Lung (tissue), 12 donors: ENCODE measurements around the gene FAM78A. TPM values are rescaled to one million over a fixed set of nuclear protein-coding genes. Genes with fewer than 3 reads are reported as not detected.

Experiments
- ATAC-seq: fragments of 200-7000 bp; cut with Tn5 transposase; one replicate; pipeline ENCODE4 v1.9.1; 2020; ENCODE audit warnings: moderate number of reproducible peaks; ENCODE audit not compliant: insufficient read depth, low FRiP score
- DNase-seq, 3 donors: peaks; one replicate each; pipeline ENCODE4 v3.0.0-alpha.2; 2013 to 2017
- H3K27ac ChIP-seq, 2 donors: one replicate each; pipeline ENCODE4 v1.5.1; 2013; ENCODE audit warnings: mild to moderate bottlenecking in 2 of 2, moderate library complexity in 2 of 2, control low read depth in 1 of 2, inconsistent platforms in 1 of 2, low read depth in 1 of 2, low read length in 1 of 2
- H3K27me3 ChIP-seq, 3 donors: one replicate each; pipeline ENCODE4 v1.5.1; 2013; ENCODE audit warnings: low read length in 2 of 3; ENCODE audit not compliant: control insufficient read depth in 3 of 3, insufficient read depth in 3 of 3
- H3K36me3 ChIP-seq, 4 donors: one replicate each; pipeline ENCODE4 v1.5.1; 2013; ENCODE audit warnings: low read length in 4 of 4, mild to moderate bottlenecking in 1 of 4, moderate library complexity in 1 of 4; ENCODE audit not compliant: control insufficient read depth in 4 of 4, insufficient read depth in 4 of 4
- H3K4me1 ChIP-seq, 5 donors: one replicate each; pipeline ENCODE4 v1.5.1; 2013; ENCODE audit warnings: low read length in 5 of 5, mild to moderate bottlenecking in 2 of 5, moderate library complexity in 1 of 5; ENCODE audit not compliant: control insufficient read depth in 5 of 5, insufficient read depth in 5 of 5
- H3K4me3 ChIP-seq: one replicate; pipeline ENCODE4 v1.5.1; 2013; ENCODE audit warnings: mild to moderate bottlenecking, control low read depth, moderate library complexity
- H3K9ac ChIP-seq, 2 donors: one replicate each; pipeline ENCODE4 v1.5.1; 2013; ENCODE audit warnings: low read length in 2 of 2, control low read depth in 1 of 2; ENCODE audit not compliant: insufficient read depth in 1 of 2
- H3K9me3 ChIP-seq, 4 donors: one replicate each; pipeline ENCODE4 v1.5.1; 2013; ENCODE audit warnings: low read length in 3 of 4, mild to moderate bottlenecking in 1 of 4, moderate library complexity in 1 of 4; ENCODE audit not compliant: control insufficient read depth in 4 of 4, insufficient read depth in 3 of 4
- CTCF ChIP-seq: IDR thresholded peaks from 2 replicates; pipeline ENCODE4 v1.5.1; 2012; ENCODE audit warnings: mild to moderate bottlenecking; ENCODE audit errors: control extremely low read depth, extremely low read depth
- WGBS, 2 donors: extraction: QIAGEN DNeasy Blood & Tissue Kit; methylation state at CpG; one replicate each; pipeline ENCODE4 v1.1.7; 2013; 5-methylcytosine and 5-hydroxymethylcytosine counted together
- polyA plus RNA-seq, 2 donors: library from polyadenylated mRNA; stranded (reverse); fragments of 200-250 nt; gene quantifications; one replicate each; pipeline ENCODE4 v1.2.1, GENCODE V29; 2013
- total RNA-seq, 2 donors: library from RNA; depleted of rRNA in 1 of 2; stranded (reverse); fragments of >200 nt in 1 of 2; gene quantifications; one replicate each; pipeline ENCODE4 v1.2.1, GENCODE V29; 2014 to 2021
- donor health status: control.
- donor health status: control.
- donor health status: Bipolar disorder and iron deficiency.
- donor health status: healthy.
- donor health status: DM: yes; HTN: yes; CAD: no.

FAM78A gene
- total and polyA plus RNA-seq, 4 donors: 5.4 to 10.8 (median 7.8) TPM

- H3K36me3 ChIP-seq: no peaks in the 10 kb centered on the region
- no peaks in the 10 kb centered on the region for H3K9me3 ChIP-seq
- DNase-seq: no peak
- peak within 1 kb of the TSS; percentile 5 to 95 for H3K27ac ChIP-seq
- ATAC-seq: peak; percentile 70
- H3K4me3 ChIP-seq: peak within 1 kb of the TSS; percentile 12
- no peak within 1 kb of the TSS for H3K9ac ChIP-seq
- peaks cover 0 to 4% (median 0%) of the 10 kb centered on the region in 5 donors for H3K4me1 ChIP-seq
- peaks cover 0 to 2% (median 0%) of the 10 kb centered on the region in 3 donors for H3K27me3 ChIP-seq
- no peak for TF ChIP-seq CTCF
- 59 to 66% methylated on average over 28 of the region's 28 CpGs for WGBS, 2 donors
Observed at GRCh38 chr9:131289301-131290035, 13.2 kb upstream of the FAM78A start, which contains the start of gene PLPP7. Gene PLPP7 (plus strand): TSS chr9:131289723. CDS start chr9:131289998, 275 bp downstream.

- 73 to 74% methylated on average over 9 of the region's 9 CpGs for WGBS, 2 donors
- H3K9ac ChIP-seq: no peak overlapping the region
- H3K4me1 ChIP-seq: peaks cover 0 to 4% (median 0%) of the 10 kb centered on the region in 5 donors
- H3K27me3 ChIP-seq: peaks cover 0 to 3% (median 2%) of the 10 kb centered on the region in 3 donors
- DNase-seq (no peak), ATAC-seq (no peak)
- TF ChIP-seq CTCF: no peak
- H3K4me3 ChIP-seq: no peak overlapping the region
- H3K36me3 ChIP-seq: no peaks in the 10 kb centered on the region
- no peaks in the 10 kb centered on the region for H3K9me3 ChIP-seq
- peak overlapping the region in 1 of 2 donors; percentile 95 for H3K27ac ChIP-seq
Observed at GRCh38 chr9:131288217-131288616, 11.9 kb upstream of the FAM78A start.

- no peak for DNase-seq
- Histone ChIP-seq H3K4me1 (peaks cover 0 to 5% (median 4%) of the 10 kb centered on the region in 5 donors), H3K27me3 (peaks cover 0 to 5% (median 4%) of the 10 kb centered on the region in 3 donors), H3K27ac (no peak overlapping the region), H3K9me3 (no peaks in the 10 kb centered on the region), H3K36me3 (no peaks in the 10 kb centered on the region), H3K4me3 (no peak overlapping the region), H3K9ac (no peak overlapping the region)
- ATAC-seq: no peak
- 87 to 96% methylated on average over 6 of the region's 6 CpGs for WGBS, 2 donors
- no peak for TF ChIP-seq CTCF
Observed at GRCh38 chr9:131287359-131287758, 11.0 kb upstream of the FAM78A start.
